Activated naive CD8-positive, alpha-beta T cell (primary cell): Measurements from ENCODE around the gene KRTAP5-7.
"Not testable (repeated sequence)": the region's sequence is repeated elsewhere in the genome, so short reads cannot be mapped to it uniquely, and the experiment has no call there.

ENCODE experiments used
- H3K27ac Mint-ChIP-seq: one replicate; pipeline ENCODE4 v1.8.0; 2021; ENCODE audit warnings: mixed read lengths
- H3K27me3 Mint-ChIP-seq: one replicate; pipeline ENCODE4 v1.8.0; 2021; ENCODE audit warnings: mixed read lengths
- H3K36me3 Mint-ChIP-seq: one replicate; pipeline ENCODE4 v1.8.0; 2021; ENCODE audit warnings: mixed read lengths
- H3K4me1 Mint-ChIP-seq: one replicate; pipeline ENCODE4 v1.8.0; 2021; ENCODE audit warnings: low read depth, mixed read lengths
- H3K4me3 Mint-ChIP-seq: one replicate; pipeline ENCODE4 v1.8.0; 2021; ENCODE audit warnings: mild to moderate bottlenecking, mixed read lengths
- H3K9me3 Mint-ChIP-seq: one replicate; pipeline ENCODE4 v1.8.0; 2021; ENCODE audit warnings: low read depth, mixed read lengths

KRTAP5-7 gene

DNA sequence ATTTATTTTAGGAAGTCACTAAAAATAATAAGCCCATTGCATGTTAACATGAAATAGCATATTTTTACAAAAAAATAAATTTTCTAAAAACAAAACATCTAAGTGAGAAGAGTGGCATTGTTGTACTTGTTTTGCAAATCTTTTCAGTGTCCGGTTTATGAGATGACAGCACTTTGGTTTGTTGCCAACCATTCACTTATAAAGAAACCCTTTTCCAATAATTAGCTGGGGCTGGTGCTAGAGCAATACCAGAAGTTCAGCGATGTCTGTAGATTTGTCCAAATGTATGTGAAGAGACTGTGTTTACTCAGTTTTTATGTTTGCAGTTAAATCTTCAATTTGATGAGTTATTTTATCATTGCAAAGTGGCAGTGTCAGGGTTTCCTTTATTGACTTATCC, 22.1 kb upstream of the KRTAP5-7 start:
- H3K4me1 Mint-ChIP-seq: no peaks in the 10 kb centered on the region
- H3K4me3 Mint-ChIP-seq: no peak overlapping the region
- no peak overlapping the region for H3K27ac Mint-ChIP-seq
- H3K9me3 Mint-ChIP-seq: peaks cover 18% of the 10 kb centered on the region
- H3K27me3 Mint-ChIP-seq: no peaks in the 10 kb centered on the region
- H3K36me3 Mint-ChIP-seq: peaks cover 21% of the 10 kb centered on the region

- Mint-ChIP-seq H3K4me1 (no peaks in the 10 kb centered on the region), H3K9me3 (peaks cover 21% of the 10 kb centered on the region), H3K36me3 (peaks cover 22% of the 10 kb centered on the region), H3K27me3 (no peaks in the 10 kb centered on the region), H3K4me3 (no peak overlapping the region), H3K27ac (no peak overlapping the region)
Observed at GRCh38 chr11:71505781-71506180, 21.3 kb upstream of the KRTAP5-7 start.

DNA sequence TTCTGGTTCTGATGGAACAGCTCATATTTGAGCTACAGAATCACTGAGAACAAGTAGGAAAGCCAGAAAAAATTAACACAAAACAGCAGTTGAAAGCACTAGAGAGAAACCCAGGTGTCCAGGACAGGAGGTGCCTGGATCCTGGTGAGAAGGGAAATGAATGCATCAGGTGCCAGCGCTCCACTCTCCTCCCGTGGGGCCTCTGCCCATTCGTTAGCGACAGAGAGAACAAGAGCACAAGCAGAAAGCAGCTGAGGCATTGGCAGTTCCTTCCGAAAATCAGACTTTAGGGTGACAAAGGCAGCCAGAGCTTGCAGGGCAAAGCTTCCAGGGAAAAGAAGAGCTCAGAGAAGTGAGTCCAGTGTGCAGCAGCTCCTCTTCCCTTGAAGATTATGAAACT, 20.0 kb upstream of the KRTAP5-7 start:
- H3K4me1 Mint-ChIP-seq: no peaks in the 10 kb centered on the region
- H3K27me3 Mint-ChIP-seq: no peaks in the 10 kb centered on the region
- H3K27ac Mint-ChIP-seq: peak overlapping the region; percentile 22
- peaks cover 23% of the 10 kb centered on the region for H3K36me3 Mint-ChIP-seq
- peaks cover 22% of the 10 kb centered on the region for H3K9me3 Mint-ChIP-seq
- H3K4me3 Mint-ChIP-seq: no peak overlapping the region

- no peaks in the 10 kb centered on the region for H3K27me3 Mint-ChIP-seq
- no peaks in the 10 kb centered on the region for H3K4me1 Mint-ChIP-seq
- peaks cover 2% of the 10 kb centered on the region for H3K36me3 Mint-ChIP-seq
- peaks cover 6% of the 10 kb centered on the region for H3K9me3 Mint-ChIP-seq
- H3K27ac Mint-ChIP-seq: no peak overlapping the region
- H3K4me3 Mint-ChIP-seq: no peak overlapping the region
Observed at GRCh38 chr11:71518506-71519471, 8.3 kb upstream of the KRTAP5-7 start.

DNA sequence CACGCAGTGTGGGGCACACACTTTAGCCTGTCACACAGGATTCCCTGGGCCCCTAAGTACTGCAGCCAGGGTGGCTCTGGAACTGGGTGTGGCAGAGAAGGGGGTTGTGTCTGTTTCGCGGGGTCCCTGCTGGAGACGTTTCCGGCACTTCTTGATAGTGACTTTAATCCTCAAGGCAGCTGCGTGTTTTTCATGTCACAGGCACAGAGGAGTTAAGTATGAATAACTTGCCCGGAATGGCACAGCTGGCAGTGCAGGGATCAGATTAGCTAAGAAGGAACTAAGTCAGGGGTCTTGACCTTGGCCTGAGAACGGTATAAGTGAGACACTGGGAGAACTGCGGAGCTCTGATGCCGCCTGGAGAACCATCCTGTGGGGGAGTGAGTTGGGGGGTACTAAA, 7.5 kb upstream of the KRTAP5-7 start:
- H3K4me3 Mint-ChIP-seq: no peak overlapping the region

GRCh38 chr11:71525188-71525937, 1.7 kb upstream of the KRTAP5-7 start:
- Mint-ChIP-seq H3K4me1 (no peaks in the 10 kb centered on the region), H3K27me3 (peaks cover 6% of the 10 kb centered on the region)

More for the DNA sequence above, 7.5 kb upstream of the KRTAP5-7 start:
- no peak overlapping the region for H3K27ac Mint-ChIP-seq
- H3K4me1 Mint-ChIP-seq: no peaks in the 10 kb centered on the region
- H3K27me3 Mint-ChIP-seq: no peaks in the 10 kb centered on the region
- peaks cover 2% of the 10 kb centered on the region for H3K36me3 Mint-ChIP-seq
- H3K9me3 Mint-ChIP-seq: peaks cover 6% of the 10 kb centered on the region

GRCh38 chr11:71525938-71526495, 1.1 kb upstream of the KRTAP5-7 start:
- Mint-ChIP-seq H3K4me1 (no peaks in the 10 kb centered on the region), H3K9me3 (peaks cover 6% of the 10 kb centered on the region), H3K4me3 (no peak overlapping the region), H3K27me3 (peaks cover 6% of the 10 kb centered on the region), H3K27ac (no peak overlapping the region), H3K36me3 (peaks cover 2% of the 10 kb centered on the region)

More at GRCh38 chr11:71525188-71525937, 1.7 kb upstream of the KRTAP5-7 start:
- Mint-ChIP-seq H3K4me3 (no peak overlapping the region), H3K27ac (no peak overlapping the region), H3K9me3 (peaks cover 6% of the 10 kb centered on the region), H3K36me3 (peaks cover 2% of the 10 kb centered on the region)

DNA sequence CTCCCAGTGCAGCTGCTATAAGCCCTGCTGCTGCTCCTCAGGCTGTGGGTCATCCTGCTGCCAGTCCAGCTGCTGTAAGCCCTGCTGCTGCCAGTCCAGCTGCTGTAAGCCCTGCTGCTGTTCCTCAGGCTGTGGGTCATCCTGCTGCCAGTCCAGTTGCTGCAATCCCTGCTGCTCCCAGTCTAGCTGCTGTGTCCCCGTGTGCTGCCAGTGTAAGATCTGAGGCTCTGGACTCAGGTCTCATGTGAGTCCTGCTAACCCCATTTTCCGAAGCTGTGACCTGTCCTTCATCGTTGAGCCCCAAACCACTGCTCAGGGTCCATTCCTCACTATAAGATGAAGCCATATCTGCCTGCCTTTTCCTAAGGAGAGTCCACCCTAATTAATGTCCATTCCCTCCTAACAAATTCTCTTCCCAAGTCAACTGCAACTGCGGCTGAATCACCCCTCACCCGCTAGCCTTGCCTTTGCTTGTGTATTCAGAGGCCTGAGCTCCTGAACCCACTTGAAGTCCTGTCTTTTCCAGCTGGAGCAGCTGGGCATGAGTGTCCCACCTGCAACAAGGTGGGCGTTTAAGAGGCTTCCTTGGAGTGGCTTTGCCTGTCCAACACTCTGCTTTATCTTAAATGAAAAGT, 626 bp downstream of the KRTAP5-7 start:
- Mint-ChIP-seq H3K9me3 (no peaks in the 10 kb centered on the region), H3K27ac (no peak overlapping the region), H3K36me3 (peaks cover 2% of the 10 kb centered on the region), H3K4me1 (no peaks in the 10 kb centered on the region), H3K27me3 (peaks cover 6% of the 10 kb centered on the region), H3K4me3 (no peak overlapping the region)

GRCh38 chr11:71530602-71531001, 3.5 kb downstream of the KRTAP5-7 start:
- Mint-ChIP-seq H3K9me3 (no peaks in the 10 kb centered on the region), H3K4me3 (no peak overlapping the region), H3K36me3 (no peaks in the 10 kb centered on the region), H3K27ac (no peak overlapping the region), H3K27me3 (peaks cover 6% of the 10 kb centered on the region), H3K4me1 (no peaks in the 10 kb centered on the region)

- Mint-ChIP-seq H3K36me3 (no peaks in the 10 kb centered on the region), H3K27ac (no peak overlapping the region), H3K4me3 (no peak overlapping the region), H3K4me1 (no peaks in the 10 kb centered on the region), H3K27me3 (peaks cover 5% of the 10 kb centered on the region), H3K9me3 (no peaks in the 10 kb centered on the region)
Observed at GRCh38 chr11:71532036-71532610, 5.1 kb downstream of the KRTAP5-7 start.

DNA sequence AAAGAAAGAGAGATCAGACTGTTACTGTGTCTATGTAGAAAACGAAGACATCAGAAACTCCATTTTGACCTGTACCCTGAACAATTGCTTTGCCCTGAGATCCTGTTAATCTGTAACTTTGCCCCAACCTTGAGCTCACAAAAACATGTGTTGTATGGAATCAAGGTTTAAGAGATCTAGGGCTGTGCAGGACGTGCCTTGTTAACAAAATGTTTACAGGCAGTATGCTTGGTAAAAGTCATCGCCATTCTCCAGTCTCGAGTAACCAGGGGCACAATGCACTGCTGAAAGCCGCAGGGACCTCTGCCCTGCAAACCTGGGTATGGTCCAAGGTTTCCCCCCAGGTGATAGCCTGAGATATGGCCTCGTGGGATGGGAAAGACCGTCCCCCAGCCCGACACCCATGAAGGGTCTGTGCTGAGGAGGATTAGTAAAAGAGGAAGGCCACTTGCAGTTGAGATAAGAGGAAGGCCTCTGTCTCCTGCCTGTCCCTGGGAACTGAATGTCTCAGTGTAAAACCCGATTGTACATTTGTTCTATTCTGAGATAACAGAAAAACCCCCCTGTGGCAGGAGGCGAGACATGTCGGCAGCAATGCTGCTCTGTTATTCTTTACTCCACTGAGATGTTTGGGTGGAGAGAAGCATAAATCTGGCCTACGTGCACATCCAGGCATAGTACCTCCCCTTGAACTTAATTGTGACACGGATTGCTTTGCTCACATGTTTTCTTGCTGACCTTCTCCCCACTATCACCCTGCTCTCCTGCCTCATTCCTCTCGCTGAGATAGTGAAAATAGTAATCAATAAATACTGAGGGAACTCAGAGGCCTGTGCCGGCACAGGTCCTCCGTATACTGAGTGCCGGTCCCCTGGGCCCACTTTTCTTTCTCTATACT, 7.9 kb downstream of the KRTAP5-7 start:
- H3K36me3 Mint-ChIP-seq, H3K9me3 Mint-ChIP-seq, H3K27ac Mint-ChIP-seq, H3K27me3 Mint-ChIP-seq, H3K4me3 Mint-ChIP-seq, H3K4me1 Mint-ChIP-seq: not testable (repeated sequence)

- H3K27me3 Mint-ChIP-seq: peaks cover 6% of the 10 kb centered on the region
- no peak overlapping the region for H3K27ac Mint-ChIP-seq
- H3K4me3 Mint-ChIP-seq: no peak overlapping the region
- peaks cover 2% of the 10 kb centered on the region for H3K4me1 Mint-ChIP-seq
- H3K36me3 Mint-ChIP-seq: peaks cover 3% of the 10 kb centered on the region
- peaks cover 3% of the 10 kb centered on the region for H3K9me3 Mint-ChIP-seq
Observed at GRCh38 chr11:71535825-71536224, 8.8 kb downstream of the KRTAP5-7 start.

DNA sequence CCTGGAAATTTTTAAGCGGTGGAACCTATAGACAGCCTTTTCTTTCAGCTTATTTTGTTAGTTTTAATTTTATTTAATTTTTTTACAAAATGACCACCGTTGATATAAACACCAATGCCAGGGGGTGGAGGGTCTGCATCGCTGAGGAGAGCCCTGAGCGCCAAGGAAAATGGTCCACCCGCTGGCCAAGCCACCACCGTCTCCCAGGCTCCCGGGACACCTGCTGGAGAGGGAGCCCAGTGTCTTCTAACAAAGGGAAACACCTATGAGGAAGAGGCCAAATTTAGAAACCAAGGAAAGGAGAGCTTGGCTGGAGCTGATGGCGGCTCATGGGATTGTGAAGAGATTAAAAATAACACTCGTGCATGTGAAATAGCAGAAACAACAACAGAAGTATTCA, 10.5 kb downstream of the KRTAP5-7 start:
- H3K9me3 Mint-ChIP-seq: peaks cover 8% of the 10 kb centered on the region
- H3K27me3 Mint-ChIP-seq: peaks cover 6% of the 10 kb centered on the region
- peaks cover 2% of the 10 kb centered on the region for H3K4me1 Mint-ChIP-seq
- peaks cover 3% of the 10 kb centered on the region for H3K36me3 Mint-ChIP-seq
- no peak overlapping the region for H3K27ac Mint-ChIP-seq
- no peak overlapping the region for H3K4me3 Mint-ChIP-seq
